ENCODE results near the gene PPP2R3B.

GRCh38 chrX:356385-357034 lies 30.2 kb downstream of the PPP2R3B start:
- TF ChIP-seq CTCF (IDR thresholded peaks at IDR 0.05; ENCODE audit: low read depth, low read length) = no peak
- TF ChIP-seq EZH2phosphoT487 (IDR thresholded peaks at IDR 0.05; ENCODE audit: low read depth) = no peak
